Hepatocyte (in vitro differentiated cells): Measurements from ENCODE around the gene TRANK1. TPM values are rescaled to one million over a fixed set of nuclear protein-coding genes. Genes with fewer than 3 reads are reported as not detected.

Experiments used
- DNase-seq: peaks from one replicate; pipeline ENCODE4 v3.0.0-alpha.2; 2016; ENCODE audit warnings: low spot score
- H2AFZ ChIP-seq: fragments of 200-600 bp; sonication (generic); 2 replicates; pipeline ENCODE4 v1.6.0; 2016; ENCODE audit warnings: antibody characterized with exemption, mild to moderate bottlenecking
- H3K27ac ChIP-seq: fragments of 200-600 bp; sonication (generic); 2 replicates; pipeline ENCODE4 v1.5.1; 2016; ENCODE audit warnings: mild to moderate bottlenecking
- H3K27me3 ChIP-seq: fragments of 200-600 bp; sonication (generic); 2 replicates; pipeline ENCODE4 v1.6.1; 2016
- H3K36me3 ChIP-seq: fragments of 200-600 bp; sonication (generic); replicated peaks from 2 replicates; pipeline ENCODE4 v1.5.1; 2016; ENCODE audit warnings: low read depth; ENCODE audit not compliant: insufficient read depth
- H3K4me1 ChIP-seq: fragments of 200-600 bp; sonication (generic); 2 replicates; pipeline ENCODE4 v1.5.1; 2016; ENCODE audit warnings: mild to moderate bottlenecking, moderate library complexity; ENCODE audit not compliant: insufficient read depth
- H3K4me2 ChIP-seq: fragments of 200-600 bp; sonication (generic); 2 replicates; pipeline ENCODE4 v1.6.0; 2016
- H3K4me3 ChIP-seq: fragments of 200-600 bp; sonication (generic); 2 replicates; pipeline ENCODE4 v1.5.1; 2016; ENCODE audit warnings: mild to moderate bottlenecking
- H3K79me2 ChIP-seq: fragments of 200-600 bp; sonication (generic); 2 replicates; pipeline ENCODE4 v1.6.0; 2017; ENCODE audit warnings: mild to moderate bottlenecking
- H3K9me2 ChIP-seq: fragments of 200-600 bp; sonication (generic); replicated peaks from 2 replicates; pipeline ENCODE4 v1.6.0; 2017; ENCODE audit warnings: mild to moderate bottlenecking; ENCODE audit not compliant: insufficient read depth
- H3K9me3 ChIP-seq: fragments of 200-600 bp; sonication (generic); 2 replicates; pipeline ENCODE4 v1.5.1; 2016; ENCODE audit warnings: low read depth, mild to moderate bottlenecking
- H4K20me1 ChIP-seq: fragments of 200-600 bp; sonication (generic); 2 replicates; pipeline ENCODE4 v1.6.0; 2016; ENCODE audit warnings: mild to moderate bottlenecking; ENCODE audit not compliant: insufficient read depth, poor library complexity, severe bottlenecking
- CTCF ChIP-seq: fragments of 200-600 bp; sonication (generic); IDR thresholded peaks from 2 replicates; pipeline ENCODE4 v1.5.1; 2016; ENCODE audit warnings: antibody characterized with exemption, mild to moderate bottlenecking; ENCODE audit not compliant: poor library complexity
- EZH2 ChIP-seq: fragments of 200-600 bp; sonication (generic); IDR thresholded peaks from 2 replicates; pipeline ENCODE4 v1.6.1; 2016; ENCODE audit warnings: antibody characterized with exemption, mild to moderate bottlenecking, borderline replicate concordance
- EZH2phosphoT487 ChIP-seq: fragments of 200-600 bp; sonication (generic); IDR thresholded peaks from one replicate; pipeline ENCODE4 v1.6.1; 2018; ENCODE audit warnings: antibody characterized with exemption, mild to moderate bottlenecking, low read depth, moderate library complexity; ENCODE audit not compliant: unreplicated experiment, severe bottlenecking
- WGBS: methylation state at CpG from one replicate; pipeline ENCODE4 v1.1.6; 2016; ENCODE audit warnings: low lambda C conversion rate; ENCODE audit errors: missing lambda C conversion rate; 5-methylcytosine and 5-hydroxymethylcytosine counted together
- polyA plus RNA-seq: library from polyadenylated mRNA; unstranded; fragments of >200 nt; fragmentation: Nextera tagmentation; extraction: Ambion mirVana; gene quantifications from 2 replicates; pipeline ENCODE4 v1.2.1, GENCODE V29; 2016
- total RNA-seq: library from RNA; depleted of rRNA; stranded (reverse); fragments of >200 nt; gene quantifications from 2 replicates; pipeline ENCODE4 v1.2.3, GENCODE V29; 2014

The TRANK1 gene
- total and polyA plus RNA-seq, 2 experiments from 2014 or later = 8.5 to 19.9 TPM

- H3K36me3 ChIP-seq = no peaks in the 10 kb centered on the region
- peaks cover 52% of the 10 kb centered on the region for H3K79me2 ChIP-seq
- no peaks in the 10 kb centered on the region for H3K9me3 ChIP-seq
- peaks cover 29% of the 10 kb centered on the region for H3K4me1 ChIP-seq
- H3K4me3 ChIP-seq = no peak overlapping the region
- H4K20me1 ChIP-seq = no peaks in the 10 kb centered on the region
- no peak overlapping the region for H2AFZ ChIP-seq
- no peaks in the 10 kb centered on the region for H3K27me3 ChIP-seq
- H3K27ac ChIP-seq = peak overlapping the region; percentile 77
- no peaks in the 10 kb centered on the region for H3K9me2 ChIP-seq
- no peak for DNase-seq
- 62% methylated on average over 3 of the region's 3 CpGs for WGBS
- H3K4me2 ChIP-seq = peak overlapping the region; percentile 48
- TF ChIP-seq EZH2phosphoT487 = no peak
Measured at GRCh38 chr3:36941658-36942057, 3.2 kb downstream of the TRANK1 start.

- no peaks in the 10 kb centered on the region for H4K20me1 ChIP-seq
- H3K4me3 ChIP-seq = no peak overlapping the region
- H3K9me3 ChIP-seq = no peaks in the 10 kb centered on the region
- no peak overlapping the region for H2AFZ ChIP-seq
- H3K27me3 ChIP-seq = no peaks in the 10 kb centered on the region
- peak overlapping the region; percentile 48 for H3K4me2 ChIP-seq
- H3K4me1 ChIP-seq = peaks cover 29% of the 10 kb centered on the region
- TF ChIP-seq CTCF = no peak
- no peak for TF ChIP-seq EZH2phosphoT487
- TF ChIP-seq EZH2 = no peak
- H3K9me2 ChIP-seq = no peaks in the 10 kb centered on the region
- H3K79me2 ChIP-seq = peaks cover 52% of the 10 kb centered on the region
- 75% methylated on average over 2 of the region's 2 CpGs for WGBS
- peak overlapping the region; percentile 77 for H3K27ac ChIP-seq
- no peaks in the 10 kb centered on the region for H3K36me3 ChIP-seq
- no peak for DNase-seq
Measured at GRCh38 chr3:36941162-36941561, 3.7 kb downstream of the TRANK1 start.

GRCh38 chr3:36937492-36937891, 7.4 kb downstream of the TRANK1 start:
- no peak overlapping the region for H2AFZ ChIP-seq

More at GRCh38 chr3:36937492-36937891, 7.4 kb downstream of the TRANK1 start:
- Histone ChIP-seq H4K20me1 (no peaks in the 10 kb centered on the region), H3K9me3 (no peaks in the 10 kb centered on the region), H3K79me2 (peaks cover 48% of the 10 kb centered on the region), H3K4me2 (no peak overlapping the region), H3K27ac (no peak overlapping the region), H3K4me3 (no peak overlapping the region), H3K9me2 (no peaks in the 10 kb centered on the region), H3K4me1 (peaks cover 41% of the 10 kb centered on the region), H3K36me3 (no peaks in the 10 kb centered on the region), H3K27me3 (no peaks in the 10 kb centered on the region)
- no peak for DNase-seq
- TF ChIP-seq CTCF = no peak
- no peak for TF ChIP-seq EZH2phosphoT487
- TF ChIP-seq EZH2 = no peak
- 71% methylated on average over 1 of the region's 1 CpG for WGBS
